DMS79 (cell line): ENCODE measurements around the gene RTN4R.
"Not testable (repeated sequence)": the region's sequence is repeated elsewhere in the genome, so short reads cannot be mapped to it uniquely, and the experiment has no call there.

Experiments
- DNase-seq: peaks from one replicate; lab custom pipeline; 2025; lab: John Stamatoyannopoulos, UW

The RTN4R gene

DNA sequence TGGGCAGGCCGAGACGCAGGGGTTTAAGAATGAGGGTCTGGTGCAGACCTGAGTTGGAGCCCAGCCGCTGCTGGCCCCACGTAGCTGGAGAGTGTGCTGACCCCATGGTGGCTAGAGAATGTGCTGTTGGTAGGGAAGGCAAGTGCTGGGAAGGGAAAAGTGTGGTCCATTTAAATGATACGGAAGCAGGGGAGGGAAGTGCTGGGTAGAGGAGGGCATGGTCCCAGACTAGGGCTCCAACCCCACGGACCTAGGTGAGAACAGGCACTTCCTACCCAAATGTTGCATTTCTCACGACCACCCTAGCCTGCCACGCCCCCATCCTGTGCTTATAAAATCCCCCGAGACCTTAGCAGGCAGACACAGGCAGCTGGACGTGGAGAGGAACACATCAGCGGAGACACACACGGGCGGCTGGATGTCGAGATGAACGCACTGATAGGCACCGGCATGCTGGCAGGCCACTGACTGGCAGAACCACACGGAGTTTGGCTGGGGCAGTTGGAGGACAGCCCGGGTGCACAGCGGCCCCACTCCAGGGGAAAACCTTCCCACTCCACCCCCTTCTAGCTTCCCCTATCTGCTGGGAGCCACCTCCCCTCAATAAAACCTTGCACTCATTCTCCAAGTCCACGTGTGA is 18.8 kb upstream of the RTN4R start:
- not testable (repeated sequence) for DNase-seq

DNA sequence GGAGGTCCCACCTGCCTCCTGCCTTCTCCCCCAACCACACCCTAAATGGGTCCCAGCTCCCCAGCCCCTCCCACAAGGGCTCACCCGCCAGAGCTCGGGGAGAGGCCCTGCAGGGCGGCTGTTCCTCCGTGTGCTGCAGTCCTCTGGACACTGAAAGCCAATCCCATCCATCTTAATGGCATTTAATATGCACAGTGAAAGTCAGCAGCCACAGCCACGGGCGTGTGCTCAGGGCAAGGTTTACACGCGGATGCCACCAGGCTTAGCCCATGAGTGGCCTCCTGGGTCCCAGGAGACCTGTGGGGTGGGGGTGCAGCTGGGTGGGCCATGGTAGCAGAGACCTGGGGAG is 18.2 kb upstream of the RTN4R start:
- DNase-seq: not testable (repeated sequence)

DNA sequence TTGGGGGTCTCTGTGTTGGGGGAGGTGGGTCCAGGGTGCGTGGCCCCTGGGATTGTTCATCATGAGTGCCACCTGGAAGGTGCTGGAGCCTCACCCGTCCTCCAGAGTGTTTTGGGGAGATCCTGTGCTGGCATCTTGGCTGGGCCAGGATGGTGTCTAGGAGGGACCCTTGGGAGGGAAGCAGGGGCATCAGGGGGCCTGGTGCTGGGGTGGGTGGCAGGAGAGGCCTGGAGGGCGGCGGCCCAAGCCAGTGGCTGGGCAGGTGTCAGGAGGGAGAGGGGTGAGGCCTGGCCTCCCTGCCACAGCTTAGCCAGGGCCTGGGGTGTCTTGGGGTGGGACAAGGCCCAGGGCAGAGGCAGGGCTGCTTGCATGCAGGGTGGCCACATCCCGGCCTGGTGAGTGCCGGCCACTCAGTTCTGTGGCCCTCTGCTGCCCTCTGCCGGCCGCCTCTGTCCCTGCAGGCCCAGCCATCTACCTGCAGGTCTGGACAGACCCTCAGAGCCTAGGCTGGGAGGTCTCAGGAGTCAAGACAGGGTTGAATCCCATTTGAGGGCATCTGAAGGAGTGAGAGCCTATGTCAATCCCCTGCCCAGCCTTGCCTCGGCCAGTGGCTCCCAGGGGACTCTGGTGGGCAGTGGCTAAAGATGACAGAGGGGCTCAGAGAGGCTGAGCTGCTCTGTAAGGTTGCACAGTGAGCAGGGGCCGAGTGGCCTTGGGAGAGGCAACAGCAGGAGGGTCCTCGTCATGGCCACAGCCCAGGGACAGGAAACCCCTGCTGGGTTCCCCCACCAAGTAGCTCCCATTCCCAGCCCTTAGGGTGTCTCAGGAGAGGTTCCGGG is 17.6 kb upstream of the RTN4R start:
- DNase-seq: not testable (repeated sequence)

DNA sequence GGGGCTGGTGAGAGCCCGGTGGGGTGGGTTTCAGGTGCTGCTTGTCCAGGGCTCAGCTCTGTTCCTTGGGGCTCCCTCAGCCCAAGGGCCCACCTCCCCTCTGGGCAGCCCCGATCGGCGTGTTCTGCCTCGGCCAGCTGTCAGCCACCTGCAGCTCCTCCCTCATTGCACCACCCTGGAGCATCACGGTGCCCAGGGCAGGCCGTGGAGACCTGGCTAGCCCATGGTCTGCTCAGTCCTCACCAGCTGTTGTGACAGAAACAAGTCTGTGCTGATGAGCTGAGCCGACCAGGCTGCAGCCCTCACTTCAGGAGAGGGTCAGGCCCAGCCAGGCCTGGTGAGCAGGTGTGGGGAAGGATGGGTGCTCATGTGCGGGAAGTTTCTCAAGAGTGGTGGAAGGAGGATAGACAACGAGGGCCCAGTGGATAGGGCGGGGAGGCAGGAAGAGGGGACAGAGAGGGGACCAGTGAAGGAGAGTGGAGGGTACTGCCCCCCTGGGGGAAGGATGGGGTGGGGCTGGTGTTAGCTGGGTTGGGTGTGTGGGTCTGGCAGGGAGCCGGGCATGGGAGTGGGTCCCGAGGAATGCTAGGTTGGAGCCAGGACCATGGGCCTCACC is 16.5 kb upstream of the RTN4R start:
- DNase-seq: no peak

DNA sequence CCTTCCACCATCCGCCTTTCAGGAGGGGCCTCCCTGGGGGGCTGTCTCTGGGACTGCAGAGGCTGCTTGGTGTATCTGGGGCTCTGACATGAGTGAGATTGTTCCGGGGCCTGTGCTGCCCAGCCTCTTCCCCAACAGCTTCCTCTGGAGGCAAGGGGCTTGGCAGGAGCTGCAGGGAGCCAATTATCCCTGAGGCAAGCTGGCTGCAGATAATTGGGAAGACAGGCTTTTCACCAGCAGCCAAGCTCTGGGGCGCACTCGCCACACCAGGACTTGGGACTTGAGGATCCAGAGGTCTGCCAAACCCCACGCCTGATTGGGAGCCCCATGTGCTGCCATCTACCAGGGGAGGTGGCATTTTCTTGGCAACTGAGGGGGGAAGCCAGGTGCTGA is 15.6 kb upstream of the RTN4R start:
- no peak for DNase-seq

DNA sequence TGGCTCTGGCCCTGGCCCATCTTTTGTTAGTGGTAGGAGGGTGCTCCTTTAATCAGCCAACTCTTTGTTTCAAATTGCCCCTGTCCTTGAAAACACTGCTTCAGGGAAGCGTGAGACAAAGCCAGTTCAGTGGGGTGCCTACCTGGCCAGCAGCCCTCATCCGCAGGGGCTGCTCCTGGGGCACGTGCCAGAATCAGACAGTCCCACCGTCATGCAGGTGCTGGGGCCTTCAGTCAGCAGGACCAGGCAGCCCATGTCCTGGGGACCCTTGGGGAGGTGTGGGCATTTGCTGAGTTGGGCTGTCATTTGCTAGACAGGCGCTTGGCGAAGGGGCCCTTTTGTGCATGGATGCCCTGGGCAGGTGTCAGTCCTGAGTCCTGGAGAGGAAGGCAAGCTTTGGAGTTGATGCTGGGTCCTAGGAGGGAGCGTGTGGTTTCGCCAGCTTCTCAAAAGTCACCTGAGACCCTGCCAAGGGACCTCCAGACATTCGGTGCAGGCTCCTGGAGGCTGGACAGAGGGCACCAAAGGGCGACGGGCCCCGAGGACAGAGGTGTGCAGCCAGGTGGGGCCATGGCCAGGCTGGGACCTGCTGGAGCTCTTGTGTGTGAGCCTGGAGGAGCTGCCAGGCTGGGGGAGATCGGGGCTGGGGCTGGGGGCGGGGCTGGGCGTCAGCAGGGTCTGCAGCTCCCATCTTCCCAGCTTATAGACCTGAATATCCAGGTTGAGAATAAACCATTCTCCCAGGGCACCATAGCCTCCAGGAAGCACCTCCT is 15.0 kb upstream of the RTN4R start:
- no peak for DNase-seq

DNA sequence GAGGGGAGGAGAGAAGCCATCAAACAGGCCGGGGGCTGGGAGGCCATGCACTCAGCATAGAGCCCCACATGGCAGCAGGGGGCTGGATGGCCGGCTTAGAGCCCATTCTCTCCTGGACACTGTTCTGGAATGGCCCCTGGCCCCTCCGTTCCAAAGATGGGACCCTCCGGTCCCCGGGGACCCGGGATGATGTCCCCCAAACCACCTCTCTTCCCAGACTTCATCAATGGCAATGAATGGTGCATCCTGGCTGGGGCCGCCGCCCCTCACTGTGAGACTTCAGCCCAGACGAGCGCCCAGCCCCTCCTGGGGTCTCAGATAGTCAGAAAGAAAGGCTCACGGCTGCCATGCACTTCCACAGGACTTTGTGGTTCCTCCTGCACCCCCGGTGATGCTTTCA is 13.8 kb upstream of the RTN4R start:
- DNase-seq: no peak

DNA sequence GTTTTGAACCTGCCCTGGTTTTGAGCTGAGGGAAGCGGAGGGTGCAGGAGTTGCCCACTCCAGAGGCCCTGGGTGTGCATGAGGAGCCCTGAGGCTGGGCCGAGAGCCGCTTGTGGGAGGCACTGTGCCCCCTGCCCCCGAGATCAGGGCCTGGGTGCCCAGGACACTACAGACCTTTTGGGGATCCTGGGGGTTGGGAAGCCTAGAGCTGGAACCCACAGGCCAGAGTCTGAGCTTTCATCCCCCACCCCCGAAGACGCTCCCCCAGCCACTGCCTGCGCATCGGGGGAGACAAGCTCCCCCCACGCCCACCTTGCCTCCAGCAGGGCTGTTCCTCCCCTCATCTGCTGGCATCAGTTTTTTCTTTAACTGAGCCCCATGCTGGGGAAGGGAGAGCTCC is 13.4 kb upstream of the RTN4R start:
- not testable (repeated sequence) for DNase-seq

DNA sequence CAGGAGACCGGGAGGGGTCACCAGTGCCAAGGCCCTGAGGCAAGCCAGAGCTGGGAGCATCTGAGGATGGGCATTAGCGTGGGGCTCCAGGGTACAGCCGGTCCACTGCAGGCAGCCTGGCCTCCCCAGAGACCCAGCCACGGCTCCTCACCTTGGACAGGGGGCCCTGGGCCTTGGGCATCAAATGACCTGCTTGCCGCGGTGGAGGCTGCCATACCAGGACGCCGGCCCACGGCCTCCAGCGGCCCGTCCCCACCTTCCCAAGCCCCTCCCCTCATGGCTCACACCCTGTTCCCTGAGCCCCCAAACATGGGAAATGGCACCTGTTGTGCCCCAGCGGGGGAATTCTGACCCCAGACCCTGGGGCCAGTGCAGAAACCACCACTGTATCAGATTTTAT is 12.7 kb upstream of the RTN4R start:
- DNase-seq: no peak

DNA sequence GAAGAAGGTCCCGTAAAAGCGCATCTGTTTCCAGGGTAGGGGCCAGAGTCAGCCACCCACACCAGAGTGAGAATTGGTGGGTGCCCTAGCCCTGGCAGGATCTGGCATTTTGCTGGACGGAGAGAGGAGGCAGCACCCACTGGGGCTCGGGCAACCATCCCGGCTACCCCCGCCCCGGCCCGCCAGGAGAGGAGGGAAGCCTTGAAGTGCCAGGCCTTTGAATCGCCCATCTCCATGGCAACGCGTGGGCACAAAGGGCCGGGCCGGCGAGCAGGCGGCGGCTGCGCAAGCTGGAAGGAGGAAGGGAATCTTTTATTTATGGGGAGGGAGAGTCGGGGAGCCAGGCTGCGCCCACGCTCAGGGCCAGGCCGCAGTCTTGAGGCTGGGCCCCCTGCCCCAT is 12.0 kb upstream of the RTN4R start:
- DNase-seq: not testable (repeated sequence)

DNA sequence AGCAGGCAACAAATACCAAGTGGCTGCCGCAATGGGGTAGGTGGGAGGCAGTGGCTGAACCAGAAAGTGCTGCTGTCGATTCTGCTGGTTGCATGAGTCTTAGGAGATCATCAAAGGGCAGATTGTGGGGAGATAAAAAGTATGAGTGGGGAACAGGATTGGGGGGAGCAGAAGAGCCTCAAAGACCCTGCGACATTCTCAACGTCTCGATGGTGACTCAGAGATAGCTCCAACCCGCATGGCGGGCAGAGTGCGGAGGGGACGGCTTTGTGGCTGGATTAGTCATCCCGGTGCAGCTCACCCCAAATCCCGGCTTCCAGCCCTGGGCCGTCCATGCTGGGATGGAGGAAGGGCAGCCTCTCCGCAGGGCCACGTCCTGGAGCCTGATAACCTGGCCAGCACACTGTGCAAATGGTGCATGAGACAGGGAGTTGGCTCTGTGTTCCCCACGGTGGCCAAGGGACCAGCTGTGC is 11.6 kb upstream of the RTN4R start:
- DNase-seq: no peak

DNA sequence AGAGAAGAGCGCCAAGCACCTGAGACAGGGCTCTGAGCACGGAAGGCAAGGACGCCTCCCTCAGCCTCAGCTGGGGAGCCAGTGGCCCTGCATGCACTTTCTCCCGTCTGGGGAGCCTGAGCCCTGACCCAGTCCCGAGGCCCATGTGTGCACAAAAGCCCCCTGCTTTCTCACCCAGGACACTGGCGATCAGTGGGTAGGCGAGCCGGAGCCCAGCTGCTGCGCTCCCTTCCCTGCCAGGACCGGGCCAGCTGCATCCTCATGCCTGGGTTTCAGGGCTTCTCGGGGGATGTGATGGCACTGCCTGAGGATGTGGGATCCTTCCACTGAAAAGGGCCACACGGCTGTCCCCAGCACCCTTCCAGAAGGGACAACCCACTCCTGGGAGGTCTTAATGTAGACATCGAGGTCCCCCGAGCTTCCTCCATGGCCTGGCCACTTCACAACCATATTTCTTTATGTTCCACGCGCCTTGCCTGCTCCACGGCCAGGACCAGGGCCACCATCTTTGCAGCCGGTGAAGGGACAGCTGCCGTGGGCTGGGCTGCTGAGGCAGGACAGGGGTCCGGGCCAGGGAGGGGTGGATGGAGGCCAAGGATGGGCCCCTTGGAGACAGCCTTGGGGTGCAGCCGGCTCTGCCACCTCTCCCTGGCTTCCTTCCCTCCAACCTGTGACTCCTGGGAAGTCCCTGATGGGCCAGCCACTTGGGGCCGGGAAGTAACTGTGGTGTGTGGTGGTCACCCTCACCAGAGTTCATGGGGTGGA is 10.8 kb upstream of the RTN4R start:
- not testable (repeated sequence) for DNase-seq

DNA sequence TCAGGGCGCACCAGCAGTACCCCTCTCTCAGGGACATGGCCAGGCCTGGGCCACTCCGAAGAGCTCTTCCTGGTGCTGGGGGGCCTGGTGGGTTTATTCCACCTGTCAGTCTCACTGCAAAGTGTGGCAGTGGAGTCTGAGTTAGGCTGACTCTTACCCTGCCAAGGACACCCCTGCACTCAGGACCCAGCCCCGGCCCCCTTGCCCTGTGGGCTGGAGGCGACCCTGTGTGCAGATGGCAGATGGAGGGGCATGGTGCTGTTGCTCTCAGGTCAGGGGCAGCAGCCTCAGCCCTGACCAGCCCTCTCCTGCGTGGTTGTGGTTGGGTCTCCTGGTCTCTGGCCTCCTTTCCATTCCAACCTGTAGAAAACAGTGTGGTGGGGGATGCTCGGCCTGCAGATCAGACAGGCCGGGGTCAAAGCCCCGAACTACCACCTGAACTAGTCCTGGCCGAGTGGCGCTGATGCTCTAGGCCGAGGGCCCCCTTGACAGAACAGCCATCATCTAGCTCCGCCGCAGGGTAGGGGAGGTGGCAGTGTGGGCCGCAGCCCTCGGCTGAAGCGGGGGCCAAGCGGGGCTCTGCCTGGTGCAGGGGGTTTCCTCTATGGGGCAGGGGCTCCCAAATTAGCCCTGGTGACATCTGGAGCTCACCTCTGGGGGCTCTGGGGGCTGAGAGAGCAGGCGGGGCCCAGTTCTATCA is 10.0 kb upstream of the RTN4R start:
- DNase-seq: not testable (repeated sequence)

DNA sequence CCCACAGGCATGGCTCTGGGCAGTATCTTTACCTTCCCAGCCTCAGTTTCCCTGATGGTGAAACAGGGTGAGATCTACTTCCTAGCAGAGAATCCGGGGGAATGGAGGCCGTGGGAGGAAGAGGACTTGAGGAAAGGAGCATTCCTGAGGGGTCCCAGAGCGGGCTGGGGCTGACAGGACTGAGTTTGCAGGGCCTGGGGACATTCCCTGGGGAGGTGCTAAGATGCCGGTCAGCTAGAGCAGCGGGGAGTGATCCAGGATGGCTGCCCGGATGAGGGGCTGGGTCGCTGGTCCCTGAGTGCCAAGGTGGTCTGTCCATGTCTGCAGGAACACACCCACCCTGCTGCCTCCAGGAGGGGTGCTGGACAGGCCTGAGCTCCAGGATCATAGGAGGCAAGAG is 8.3 kb upstream of the RTN4R start:
- DNase-seq: no peak

DNA sequence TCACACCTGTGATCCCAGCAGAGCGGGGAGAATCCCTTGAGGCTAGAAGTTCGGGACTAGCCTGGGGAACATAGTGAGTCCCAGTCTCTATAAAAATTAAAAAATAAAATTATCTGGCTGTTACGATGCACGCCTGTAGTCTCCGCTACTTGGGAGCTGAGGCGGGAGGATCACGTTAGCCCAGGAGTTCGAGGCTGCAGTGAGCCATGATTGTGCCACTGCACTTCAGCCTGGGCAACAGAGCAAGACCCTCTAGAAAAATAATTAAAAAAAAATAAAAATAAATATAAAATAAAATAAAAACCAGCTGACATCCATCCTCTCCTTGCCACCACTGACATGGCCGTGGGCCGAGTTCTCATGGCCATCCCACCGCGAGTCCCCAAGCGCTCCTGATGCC is 7.7 kb upstream of the RTN4R start:
- no peak for DNase-seq

DNA sequence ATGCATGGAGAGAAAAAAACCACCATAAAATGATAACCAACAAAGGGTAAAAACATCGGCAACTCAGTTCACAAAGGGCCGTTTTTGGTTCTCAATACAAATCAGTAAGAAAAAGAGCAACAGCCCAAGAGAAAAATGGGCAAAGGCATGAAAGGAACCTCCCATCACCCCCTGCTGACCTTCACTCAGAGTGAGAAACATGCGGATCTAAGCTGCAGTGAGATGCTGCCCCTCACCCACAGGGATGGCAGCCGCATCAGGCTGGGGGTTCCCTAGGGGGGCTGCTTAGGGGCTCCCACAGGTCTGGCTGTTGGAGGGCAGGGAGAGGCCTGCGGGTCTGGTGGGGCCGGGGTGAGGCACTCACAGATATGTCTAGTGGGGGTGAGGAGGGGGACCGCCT is 7.2 kb upstream of the RTN4R start:
- DNase-seq: not testable (repeated sequence)

DNA sequence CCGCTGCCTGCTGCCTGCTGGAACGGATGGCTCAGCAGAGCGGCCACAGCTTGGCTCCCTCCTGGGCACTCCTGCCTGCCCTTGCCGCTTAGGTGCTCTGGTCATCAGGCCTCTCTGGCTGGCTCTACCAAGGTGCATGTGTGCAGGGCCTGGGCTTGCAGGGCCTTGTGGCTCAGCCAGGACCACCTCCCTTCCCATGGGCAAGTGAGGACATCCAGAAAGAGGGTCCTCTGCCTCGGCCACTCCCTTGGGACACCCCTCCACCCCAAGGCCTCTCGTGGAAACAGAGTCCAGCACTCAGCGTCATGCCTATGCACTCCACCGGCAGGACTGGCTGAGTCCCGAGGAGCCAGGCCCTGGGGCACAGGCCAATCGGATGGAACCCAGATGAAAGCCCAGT is 6.3 kb upstream of the RTN4R start:
- not testable (repeated sequence) for DNase-seq

DNA sequence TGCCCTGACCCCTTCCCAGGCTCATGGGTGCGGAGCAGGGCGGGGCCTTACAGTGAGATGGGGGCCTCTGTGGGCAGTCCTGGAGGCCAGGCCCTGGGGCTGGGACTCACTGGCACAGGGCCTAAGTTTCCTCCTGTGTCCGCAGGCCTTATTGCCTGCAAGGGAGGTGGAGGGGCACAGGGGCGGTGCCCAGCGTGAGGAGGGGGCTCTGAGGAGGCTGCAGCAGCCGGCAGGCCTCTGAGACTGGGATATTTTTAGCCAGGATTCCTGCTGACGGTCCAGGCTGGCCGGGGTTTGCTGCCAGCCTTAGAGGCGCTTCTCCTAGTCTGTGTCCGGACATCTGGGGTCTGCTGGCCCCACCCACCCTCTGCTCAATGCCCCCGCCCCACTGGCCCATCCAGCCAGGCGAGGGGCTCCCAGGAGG is 5.7 kb upstream of the RTN4R start:
- DNase-seq: no peak

DNA sequence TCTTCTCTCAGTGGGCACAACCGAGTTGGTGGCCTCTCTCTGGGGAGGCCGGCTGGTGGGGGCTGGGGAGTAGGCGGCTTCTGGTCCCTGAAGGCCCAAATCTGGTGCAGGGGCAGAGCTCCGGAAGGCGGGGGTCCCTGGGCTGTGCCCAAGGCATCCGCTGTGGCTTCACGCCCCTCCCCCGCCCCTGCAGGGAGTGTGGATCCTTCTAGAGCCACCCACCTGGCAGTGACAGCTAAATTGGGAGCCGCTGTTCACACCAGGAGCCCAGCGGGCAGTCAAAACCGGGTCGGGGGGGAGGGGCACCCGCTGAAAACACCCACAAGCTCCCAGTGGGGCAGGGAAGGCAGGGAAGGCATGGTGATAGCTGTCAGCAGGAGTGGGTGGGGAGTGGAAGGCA is 4.6 kb upstream of the RTN4R start:
- no peak for DNase-seq

DNA sequence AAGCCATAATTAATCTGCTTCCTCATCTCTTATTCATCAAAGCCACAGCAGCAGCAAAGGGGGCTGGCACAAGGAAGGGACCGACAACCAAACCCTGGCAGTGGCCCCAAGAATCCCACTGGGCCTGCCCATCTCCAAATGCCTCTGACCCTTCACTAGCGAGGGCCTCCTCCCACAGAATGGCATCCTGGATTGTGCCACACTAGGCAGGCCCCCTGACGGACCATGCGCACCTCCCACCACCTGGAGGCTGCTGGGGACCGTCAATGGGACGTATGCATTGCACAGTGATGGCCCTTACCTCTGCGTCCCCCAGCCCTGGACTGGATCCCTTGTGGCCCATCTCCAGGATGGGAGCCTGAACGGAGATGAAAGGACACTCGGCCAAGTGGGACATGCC is 4.1 kb upstream of the RTN4R start:
- DNase-seq: no peak
